ENCODE data around the gene NTMT2.

GRCh38 chr1:170205301-170205700, 59.5 kb downstream of the NTMT2 start:
- no peak for TF ChIP-seq CTCF (IDR thresholded peaks at IDR 0.05; ENCODE audit: insufficient read depth, low read depth, low read length)
- no peak for TF ChIP-seq EZH2 (IDR thresholded peaks at IDR 0.05; ENCODE audit: insufficient read depth, low read length)
